IPS-20b (cell line): Measurements from ENCODE around the gene CNNM3.

Experiments
- H3K27ac ChIP-seq: one replicate; pipeline ENCODE4 v1.5.1; 2013; ENCODE audit warnings: low read length
- H3K27me3 ChIP-seq: 2 replicates; pipeline ENCODE4 v1.6.1; 2013; ENCODE audit warnings: mild to moderate bottlenecking, low read length, inconsistent platforms; ENCODE audit not compliant: insufficient read depth
- H3K36me3 ChIP-seq: 2 replicates; pipeline ENCODE4 v1.6.1; 2013; ENCODE audit warnings: low read depth, mild to moderate bottlenecking, inconsistent platforms, low read length, moderate library complexity; ENCODE audit not compliant: insufficient read depth
- H3K4me1 ChIP-seq: 2 replicates; pipeline ENCODE4 v1.6.1; 2013; ENCODE audit warnings: mild to moderate bottlenecking, control low read depth, inconsistent platforms, low read length, moderate library complexity; ENCODE audit not compliant: insufficient read depth
- H3K4me3 ChIP-seq: 2 replicates; pipeline ENCODE4 v1.5.1; 2013; ENCODE audit warnings: mild to moderate bottlenecking, low read length, inconsistent platforms
- H3K9ac ChIP-seq: 2 replicates; pipeline ENCODE4 v1.6.1; 2013; ENCODE audit warnings: low read depth, mild to moderate bottlenecking, inconsistent platforms, low read length, moderate library complexity
- H3K9me3 ChIP-seq: 2 replicates; pipeline ENCODE4 v1.6.1; 2013; ENCODE audit warnings: mild to moderate bottlenecking, low read depth, low read length, inconsistent platforms; ENCODE audit not compliant: insufficient read depth

The CNNM3 gene

GRCh38 chr2:96823198-96823597 is 7.1 kb downstream of the CNNM3 start:
- H3K9me3 ChIP-seq: no peaks in the 10 kb centered on the region
- no peaks in the 10 kb centered on the region for H3K27me3 ChIP-seq
- no peak overlapping the region for H3K27ac ChIP-seq
- H3K36me3 ChIP-seq: peaks cover 66% of the 10 kb centered on the region
- H3K9ac ChIP-seq: no peak overlapping the region
- peaks cover 12% of the 10 kb centered on the region; the same call in 1 of the 2 replicates for H3K4me1 ChIP-seq
- H3K4me3 ChIP-seq: no peak overlapping the region

GRCh38 chr2:96824079-96824870 is 8.2 kb downstream of the CNNM3 start:
- H3K27ac ChIP-seq: no peak overlapping the region
- H3K4me3 ChIP-seq: no peak overlapping the region
- 0 out of 2 replicates have a peak, but pooled peaks cover 2% of the 10 kb centered on the region for H3K4me1 ChIP-seq
- peaks cover 68% of the 10 kb centered on the region for H3K36me3 ChIP-seq
- H3K27me3 ChIP-seq: no peaks in the 10 kb centered on the region
- no peaks in the 10 kb centered on the region for H3K9me3 ChIP-seq
- no peak overlapping the region for H3K9ac ChIP-seq

- Histone ChIP-seq H3K9me3 (no peaks in the 10 kb centered on the region), H3K4me3 (no peak overlapping the region), H3K4me1 (no peaks in the 10 kb centered on the region), H3K36me3 (peaks cover 69% of the 10 kb centered on the region), H3K9ac (no peak overlapping the region), H3K27me3 (no peaks in the 10 kb centered on the region), H3K27ac (no peak overlapping the region)
Measured at GRCh38 chr2:96825057-96825456, 9.0 kb downstream of the CNNM3 start.

GRCh38 chr2:96826546-96827278 is 10.6 kb downstream of the CNNM3 start:
- Histone ChIP-seq H3K9ac (no peak overlapping the region), H3K27ac (no peak overlapping the region), H3K36me3 (peaks cover 85% of the 10 kb centered on the region), H3K27me3 (no peaks in the 10 kb centered on the region), H3K4me1 (peaks cover under 1% of the 10 kb centered on the region; the same call in 1 of the 2 replicates), H3K4me3 (no peak overlapping the region), H3K9me3 (no peaks in the 10 kb centered on the region)

GRCh38 chr2:96828436-96828835 is 12.4 kb downstream of the CNNM3 start:
- Histone ChIP-seq H3K27ac (no peak overlapping the region), H3K9me3 (no peaks in the 10 kb centered on the region), H3K36me3 (peaks cover 86% of the 10 kb centered on the region), H3K9ac (no peak overlapping the region), H3K4me3 (no peak overlapping the region), H3K4me1 (peaks cover 10% of the 10 kb centered on the region; the same call in 1 of the 2 replicates), H3K27me3 (no peaks in the 10 kb centered on the region)

GRCh38 chr2:96828874-96829273 is 12.8 kb downstream of the CNNM3 start:
- H3K9ac ChIP-seq: no peak overlapping the region
- H3K27me3 ChIP-seq: no peaks in the 10 kb centered on the region
- H3K27ac ChIP-seq: no peak overlapping the region
- H3K9me3 ChIP-seq: no peaks in the 10 kb centered on the region
- H3K36me3 ChIP-seq: peaks cover 87% of the 10 kb centered on the region
- no peak overlapping the region for H3K4me3 ChIP-seq
- peaks cover 13% of the 10 kb centered on the region; the same call in 1 of the 2 replicates for H3K4me1 ChIP-seq

GRCh38 chr2:96830044-96830562 is 14.0 kb downstream of the CNNM3 start:
- H3K27me3 ChIP-seq: no peaks in the 10 kb centered on the region
- H3K4me1 ChIP-seq: peaks cover 13% of the 10 kb centered on the region; the same call in 1 of the 2 replicates
- H3K27ac ChIP-seq: no peak overlapping the region
- H3K9me3 ChIP-seq: no peaks in the 10 kb centered on the region
- H3K4me3 ChIP-seq: no peak overlapping the region
- H3K36me3 ChIP-seq: peaks cover 83% of the 10 kb centered on the region
- no peak overlapping the region for H3K9ac ChIP-seq

- H3K4me3 ChIP-seq: no peak overlapping the region
- H3K36me3 ChIP-seq: peaks cover 70% of the 10 kb centered on the region
- H3K9ac ChIP-seq: no peak overlapping the region
- H3K27ac ChIP-seq: no peak overlapping the region
- H3K27me3 ChIP-seq: no peaks in the 10 kb centered on the region
- peaks cover 13% of the 10 kb centered on the region; the same call in 1 of the 2 replicates for H3K4me1 ChIP-seq
- no peaks in the 10 kb centered on the region for H3K9me3 ChIP-seq
Measured at GRCh38 chr2:96831679-96832078, 15.6 kb downstream of the CNNM3 start.

- peak overlapping the region; percentile 56; the same call in 1 of the 2 replicates for H3K4me3 ChIP-seq
- H3K27me3 ChIP-seq: no peaks in the 10 kb centered on the region
- H3K4me1 ChIP-seq: peaks cover 13% of the 10 kb centered on the region; the same call in 1 of the 2 replicates
- no peaks in the 10 kb centered on the region for H3K9me3 ChIP-seq
- H3K36me3 ChIP-seq: peaks cover 66% of the 10 kb centered on the region
- no peak overlapping the region for H3K27ac ChIP-seq
- H3K9ac ChIP-seq: no peak overlapping the region; the same call in 1 of the 2 replicates
Measured at GRCh38 chr2:96832408-96832753, 16.3 kb downstream of the CNNM3 start.

- peaks cover 13% of the 10 kb centered on the region; the same call in 1 of the 2 replicates for H3K4me1 ChIP-seq
- H3K27me3 ChIP-seq: no peaks in the 10 kb centered on the region
- H3K36me3 ChIP-seq: peaks cover 66% of the 10 kb centered on the region
- peak overlapping the region; percentile 56 for H3K4me3 ChIP-seq
- peak overlapping the region; percentile 3 for H3K27ac ChIP-seq
- no peaks in the 10 kb centered on the region for H3K9me3 ChIP-seq
- H3K9ac ChIP-seq: peak overlapping the region; percentile 3; the same call in 1 of the 2 replicates
Measured at GRCh38 chr2:96832754-96833507, 16.9 kb downstream of the CNNM3 start.

- H3K4me1 ChIP-seq: peaks cover 13% of the 10 kb centered on the region; the same call in 1 of the 2 replicates
- no peaks in the 10 kb centered on the region for H3K9me3 ChIP-seq
- H3K36me3 ChIP-seq: peaks cover 45% of the 10 kb centered on the region
- no peak overlapping the region for H3K9ac ChIP-seq
- no peak overlapping the region for H3K4me3 ChIP-seq
- no peaks in the 10 kb centered on the region for H3K27me3 ChIP-seq
- no peak overlapping the region for H3K27ac ChIP-seq
Measured at GRCh38 chr2:96835830-96836229, 19.8 kb downstream of the CNNM3 start.
